Measurements from ENCODE around the gene SPATA20.

SPATA20 gene

DNA sequence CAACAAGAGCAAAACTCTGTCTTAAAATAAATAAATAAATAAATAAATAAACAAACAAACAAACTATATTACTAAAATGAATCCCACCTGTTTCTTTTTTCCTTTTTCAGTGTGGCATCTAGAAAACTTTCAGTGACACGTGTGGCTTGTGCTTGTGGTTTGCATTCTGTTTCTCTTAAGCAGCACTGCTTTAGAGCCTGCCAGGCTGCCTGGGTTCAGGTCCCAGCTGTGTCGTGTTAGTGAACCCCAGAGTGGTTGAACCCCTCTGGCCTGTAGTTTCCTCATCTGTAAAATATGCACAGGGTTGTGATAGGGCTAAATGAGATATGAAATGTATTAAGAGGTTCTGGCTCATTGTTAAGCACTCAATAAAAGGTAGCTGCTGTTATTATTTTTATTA, 26.5 kb upstream of the SPATA20 start:
- no peak for FAIRE-seq

DNA sequence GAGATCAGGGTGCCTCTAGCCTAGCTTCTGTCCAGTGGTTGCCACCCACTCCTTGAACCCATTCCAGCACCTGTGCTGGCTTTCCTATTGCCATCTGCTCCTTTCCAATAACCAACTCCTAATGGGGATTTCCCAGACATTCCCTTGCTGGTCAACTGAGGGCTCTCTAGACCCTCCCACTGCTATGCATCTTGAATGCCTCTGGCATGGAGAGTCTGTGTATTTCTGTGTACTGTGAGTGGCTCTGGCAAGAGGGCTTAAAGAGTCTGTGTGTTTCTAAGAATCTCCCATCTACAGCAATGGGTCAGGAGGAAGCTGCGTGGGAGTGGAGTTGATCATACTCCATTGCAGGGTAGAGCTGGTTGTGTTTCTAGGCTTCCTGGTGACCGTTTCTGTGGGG, 25.5 kb upstream of the SPATA20 start:
- FAIRE-seq = no peak

DNA sequence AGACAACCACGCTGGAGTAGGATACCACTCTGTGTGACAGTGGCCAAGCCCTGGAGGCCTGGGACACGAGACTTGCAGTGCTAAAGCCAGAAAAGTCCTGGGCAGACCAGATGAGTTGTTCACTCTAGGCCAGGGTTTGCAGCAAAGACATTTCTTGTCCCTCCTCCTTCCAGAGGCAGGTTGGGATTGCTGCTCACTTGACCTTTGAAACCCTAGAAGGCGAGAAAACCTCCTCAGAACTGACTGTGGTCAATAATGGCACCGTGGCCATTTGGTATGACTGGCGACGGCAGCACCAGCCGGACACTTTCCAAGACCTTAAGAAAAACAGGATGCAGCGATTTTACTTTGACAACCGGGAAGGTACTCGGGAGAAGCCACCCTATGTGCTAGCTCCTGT, 24.2 kb upstream of the SPATA20 start:
- FAIRE-seq = no peak

DNA sequence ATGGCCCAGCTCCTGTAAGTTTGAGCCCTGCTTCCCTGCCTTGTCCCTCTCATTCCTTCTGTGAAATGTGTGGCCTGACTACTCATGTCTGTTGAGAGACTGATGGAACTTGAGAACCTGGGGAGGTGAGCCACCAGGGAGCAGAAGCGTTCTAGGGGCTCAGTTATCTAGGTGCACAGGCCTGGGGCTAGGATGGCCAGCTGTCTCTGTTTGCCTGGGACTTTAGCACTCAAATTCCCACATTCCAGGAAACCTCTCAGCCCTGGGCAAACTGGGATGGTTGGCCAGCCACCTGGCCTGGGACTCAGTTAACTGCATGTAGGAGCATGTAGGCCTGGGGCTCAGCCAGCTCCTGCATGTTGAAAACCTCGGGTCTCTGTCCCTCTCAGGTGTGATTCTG, 23.8 kb upstream of the SPATA20 start:
- FAIRE-seq = no peak

DNA sequence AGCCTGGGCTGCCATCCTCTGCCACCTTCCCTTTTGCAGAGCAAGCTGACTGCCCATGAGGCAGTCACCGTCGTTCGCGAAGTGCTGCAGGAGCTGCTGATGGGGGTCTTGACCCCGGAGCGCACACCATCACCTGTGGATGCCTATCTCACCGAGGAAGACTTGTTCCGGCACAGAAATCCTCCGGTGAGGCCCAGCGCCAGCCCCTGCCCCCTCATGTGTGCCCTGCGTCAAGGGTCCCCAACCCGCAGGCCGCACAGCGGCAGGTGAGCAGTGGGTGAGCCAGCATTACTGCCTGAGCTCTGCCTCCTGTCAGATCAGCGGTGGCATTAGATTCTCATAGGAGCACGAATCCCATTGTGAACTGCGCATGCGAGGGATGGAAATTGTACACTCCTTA, 22.1 kb upstream of the SPATA20 start:
- FAIRE-seq = no peak

DNA sequence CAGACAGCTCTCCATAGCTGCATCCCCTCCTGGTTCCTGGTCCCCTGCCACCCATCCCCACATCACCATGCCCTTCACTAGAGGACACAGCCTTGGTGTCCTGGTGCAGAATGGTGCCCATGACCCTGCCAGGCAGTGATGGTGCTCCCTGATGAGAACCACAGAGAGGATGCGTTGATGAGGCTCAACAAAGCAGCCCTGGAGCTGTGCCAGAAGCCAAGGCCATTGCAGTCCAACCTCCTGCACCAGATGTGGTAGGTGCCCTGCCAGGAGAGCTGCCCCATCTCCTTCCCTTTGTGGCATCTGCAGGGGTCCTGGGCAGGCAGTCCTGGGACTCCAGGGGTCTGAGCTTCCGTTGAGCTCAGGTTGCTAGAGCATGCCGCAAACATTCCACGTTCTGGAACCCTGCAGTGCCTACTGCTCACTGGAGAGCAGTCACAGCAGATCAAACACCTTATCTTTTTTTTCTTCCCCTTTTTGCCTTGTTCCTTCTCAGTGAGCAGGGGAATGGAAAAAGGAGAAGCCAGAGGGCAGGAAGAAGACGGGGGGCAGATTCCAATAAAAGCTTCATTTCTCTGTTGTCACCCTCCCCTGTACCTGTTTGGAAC, 19.7 kb upstream of the SPATA20 start:
- FAIRE-seq = no peak

DNA sequence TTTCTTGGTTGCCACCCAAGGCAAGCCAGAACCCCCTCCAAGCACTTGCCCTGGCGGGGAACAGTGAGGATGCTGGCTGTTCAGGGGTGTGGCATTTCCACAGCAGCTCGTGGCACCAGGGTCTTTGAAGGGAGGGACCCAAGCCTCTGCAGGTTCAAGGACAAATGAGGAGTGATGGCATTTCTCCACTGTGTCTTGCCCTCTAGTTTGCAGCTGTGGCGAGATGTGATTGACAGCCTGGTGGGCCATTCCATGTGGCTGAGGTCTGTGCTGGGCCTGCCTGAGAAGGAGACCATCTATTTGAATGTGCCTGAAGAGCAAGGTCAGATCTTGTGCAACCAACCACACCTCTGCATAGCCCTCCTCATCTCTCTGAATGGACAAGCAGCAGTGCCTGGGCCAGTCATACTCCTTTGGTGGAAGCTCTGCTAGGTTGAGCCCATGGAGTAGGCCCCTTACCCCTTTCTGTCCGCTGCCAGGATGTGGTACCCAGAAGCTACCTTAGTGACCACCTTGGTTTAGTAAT, 19.0 kb upstream of the SPATA20 start:
- no peak for FAIRE-seq

DNA sequence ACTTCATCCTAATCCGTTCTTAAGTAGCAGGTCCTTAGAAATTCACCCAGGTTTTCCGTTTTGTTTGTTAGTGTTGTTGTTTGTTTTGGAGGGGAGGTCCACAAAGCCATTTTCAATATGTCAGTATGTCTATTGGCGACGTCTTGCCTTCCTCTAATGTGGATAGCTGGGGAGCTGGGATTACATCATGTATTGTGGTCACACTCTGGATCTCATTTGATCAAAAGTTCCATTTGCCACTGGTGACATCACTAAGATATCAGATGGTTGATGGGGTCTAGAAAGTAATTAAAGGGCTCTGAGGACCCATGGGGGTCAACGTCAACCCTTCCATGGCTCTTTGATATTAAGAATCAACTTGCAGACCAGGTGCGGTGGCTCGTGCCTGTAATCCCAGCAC, 17.1 kb upstream of the SPATA20 start:
- no peak for FAIRE-seq

DNA sequence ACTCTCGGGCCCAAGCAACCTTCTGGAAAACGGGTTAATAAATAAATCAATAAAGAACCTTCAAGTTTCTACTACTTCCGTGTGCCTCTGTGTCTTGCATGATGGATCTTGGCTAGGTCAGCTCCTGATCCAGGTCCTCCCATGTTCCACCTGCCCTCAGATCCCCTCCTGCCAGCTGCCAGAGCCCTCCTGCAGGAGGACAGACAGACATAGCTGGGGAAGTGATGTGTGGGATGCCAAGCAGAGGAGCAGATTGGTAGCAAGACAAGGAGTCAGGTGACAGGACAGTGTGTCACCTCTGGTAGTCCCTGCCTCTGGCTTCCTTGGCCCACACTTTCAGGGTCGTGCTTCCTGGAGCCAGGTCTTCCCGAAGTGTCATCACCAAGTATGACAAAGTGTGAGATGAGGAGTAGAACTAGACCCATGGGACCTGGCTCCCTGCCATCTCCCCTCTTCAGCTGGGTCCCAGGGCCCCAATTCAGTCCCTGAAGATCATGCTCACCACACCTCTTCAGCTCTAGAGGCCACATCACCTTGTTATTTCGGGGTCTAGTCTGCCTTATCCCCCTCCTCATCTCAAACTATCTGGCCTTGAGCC, 15.4 kb upstream of the SPATA20 start:
- no peak for FAIRE-seq

DNA sequence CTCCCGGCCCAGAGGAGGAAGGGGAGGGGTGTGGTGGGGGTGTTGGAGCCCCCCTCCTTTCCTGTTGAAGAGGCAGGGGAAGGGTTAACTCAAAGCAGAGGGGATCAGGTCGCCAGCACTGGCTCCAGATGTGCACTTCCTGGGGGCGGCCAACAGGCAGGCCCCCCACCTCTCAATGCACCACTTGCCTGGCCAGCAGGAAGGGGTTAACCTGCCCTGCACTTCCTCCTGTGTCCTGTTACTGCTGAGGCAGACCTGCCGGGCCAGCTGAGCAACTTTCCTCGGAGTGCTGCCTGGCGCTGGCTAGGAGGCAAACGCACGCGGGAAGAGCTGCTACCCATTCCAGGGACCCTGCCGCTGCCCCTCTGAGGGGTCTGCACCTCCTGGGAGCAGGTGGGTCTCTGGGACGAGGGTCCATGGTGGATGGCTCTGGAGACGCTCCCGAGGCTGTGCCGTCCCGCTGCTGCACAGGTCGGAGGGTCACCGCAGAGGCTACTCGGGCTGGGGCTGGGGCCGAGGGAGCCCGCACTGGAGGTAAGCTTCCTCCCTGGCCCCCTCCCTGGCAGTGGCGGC, 14.4 kb upstream of the SPATA20 start, which contains the start of gene EPN3:
TSS of gene EPN3 (plus strand) at position 284 of the 573 bp plus-strand sequence. CDS start 3,822 bp downstream, outside the sequence.
- no peak for FAIRE-seq

DNA sequence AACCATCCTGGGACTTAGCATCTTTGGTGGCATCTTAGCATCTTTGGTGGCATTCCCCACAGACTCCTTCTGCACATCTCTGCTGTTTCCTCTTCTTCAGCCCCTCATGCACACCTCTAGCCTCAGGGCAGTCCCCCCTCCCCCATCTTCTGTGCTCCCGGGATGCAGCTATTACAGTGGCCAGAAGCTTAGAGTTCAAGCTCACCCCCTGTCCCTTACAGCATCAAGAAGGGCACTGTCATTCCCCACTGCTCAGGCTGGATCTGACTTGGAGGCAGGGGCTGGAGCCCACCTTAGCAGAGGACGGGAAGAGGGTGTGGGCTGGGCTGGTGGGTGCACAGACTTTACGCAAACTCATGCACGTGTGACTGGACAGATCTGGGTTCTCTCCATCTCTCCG, 13.8 kb upstream of the SPATA20 start:
- FAIRE-seq = no peak

DNA sequence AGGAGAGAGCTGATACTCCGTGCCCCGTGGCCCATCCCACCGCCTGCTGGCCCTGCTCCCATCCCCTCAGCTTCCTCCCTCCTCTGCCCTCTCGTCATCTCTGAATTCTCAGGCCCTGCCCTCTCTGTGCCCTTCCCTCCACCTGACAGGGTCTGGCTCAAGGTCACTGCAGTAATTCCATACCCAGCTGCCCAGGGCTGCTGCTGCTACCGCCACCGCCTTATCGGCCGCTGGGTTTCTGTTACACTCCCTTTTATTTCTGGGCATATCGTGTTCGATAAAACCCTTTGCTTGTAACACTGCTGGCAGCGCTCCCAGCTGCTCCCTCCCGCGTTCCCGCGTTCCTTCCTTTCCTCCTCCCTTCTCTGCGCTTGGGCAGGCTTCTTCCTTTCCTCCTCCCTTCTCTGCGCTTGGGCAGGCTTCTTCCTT, 13.2 kb upstream of the SPATA20 start:
- no peak for FAIRE-seq

DNA sequence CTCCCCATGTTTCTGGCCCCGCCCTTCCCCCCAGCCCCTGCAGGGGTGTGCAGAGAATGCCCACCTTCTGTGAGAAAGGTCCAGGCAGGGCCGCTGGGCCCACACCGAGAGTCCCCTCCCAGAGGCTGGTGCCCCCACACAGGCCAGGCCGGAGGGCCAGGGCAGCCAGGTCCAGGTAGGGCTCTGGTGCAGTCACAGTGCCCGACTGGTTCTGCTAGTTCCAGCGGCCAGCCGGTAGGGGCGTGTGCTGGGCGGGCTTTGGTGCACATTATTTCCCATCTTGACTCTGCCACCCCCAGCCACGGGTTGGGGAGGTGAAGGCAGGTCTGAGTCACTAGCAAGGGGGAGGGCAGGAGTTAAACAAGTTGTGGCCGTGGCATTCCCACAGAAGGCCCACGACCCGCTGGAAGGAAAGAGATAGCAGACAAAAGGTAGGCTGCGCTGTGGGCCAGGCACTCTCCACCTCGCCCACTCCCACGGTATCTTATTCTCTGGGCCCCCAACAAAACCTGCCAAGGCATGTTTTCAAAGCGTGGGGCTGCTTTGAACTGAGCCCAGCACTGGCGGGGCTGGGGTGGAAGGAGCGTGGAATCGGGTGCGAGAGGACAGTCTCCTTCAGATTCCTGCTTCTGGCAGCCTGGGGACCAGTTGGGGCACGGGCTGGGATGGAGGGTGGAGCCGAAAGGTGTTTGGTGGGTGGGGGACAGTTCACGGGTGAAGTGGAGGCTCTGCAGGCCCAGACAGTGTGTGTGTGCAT, 12.6 kb upstream of the SPATA20 start:
- FAIRE-seq = no peak

DNA sequence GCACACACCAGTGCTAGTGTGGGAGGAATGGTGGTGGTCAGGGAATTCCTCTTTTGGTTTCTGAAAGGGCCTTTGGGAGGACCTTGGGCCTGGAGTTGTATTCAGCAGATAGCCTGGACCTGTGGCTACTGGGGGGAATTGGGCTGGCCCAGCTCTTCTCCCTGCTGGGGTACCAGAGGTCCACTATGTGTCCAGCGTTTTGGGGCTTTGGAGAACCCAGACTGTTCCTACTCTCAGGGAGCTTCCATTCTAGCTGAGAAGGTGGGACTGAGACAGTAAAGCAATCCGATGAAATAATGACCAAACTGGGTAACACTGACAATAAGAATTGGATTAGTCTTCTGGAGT, 12.0 kb upstream of the SPATA20 start:
- no peak for FAIRE-seq

DNA sequence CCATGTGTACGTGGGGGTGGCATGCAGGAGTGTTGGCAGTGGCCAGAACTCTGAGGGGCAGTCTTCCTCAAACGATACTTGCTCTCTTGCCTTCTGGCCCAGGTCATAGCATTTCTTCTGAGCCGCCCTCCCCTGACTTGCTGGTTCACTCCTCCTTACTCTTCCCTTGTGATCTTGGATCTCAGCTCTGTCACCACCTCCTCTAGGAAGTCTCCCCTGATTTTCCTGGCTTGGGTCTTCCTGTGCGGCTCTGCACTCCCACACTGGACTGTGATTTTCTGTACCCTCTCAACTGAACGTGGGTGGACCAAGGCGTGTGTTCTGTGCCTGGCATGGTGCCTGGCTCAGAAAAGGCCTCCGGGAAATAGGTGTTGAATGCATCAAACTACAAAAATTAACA, 11.6 kb upstream of the SPATA20 start:
- no peak for FAIRE-seq

DNA sequence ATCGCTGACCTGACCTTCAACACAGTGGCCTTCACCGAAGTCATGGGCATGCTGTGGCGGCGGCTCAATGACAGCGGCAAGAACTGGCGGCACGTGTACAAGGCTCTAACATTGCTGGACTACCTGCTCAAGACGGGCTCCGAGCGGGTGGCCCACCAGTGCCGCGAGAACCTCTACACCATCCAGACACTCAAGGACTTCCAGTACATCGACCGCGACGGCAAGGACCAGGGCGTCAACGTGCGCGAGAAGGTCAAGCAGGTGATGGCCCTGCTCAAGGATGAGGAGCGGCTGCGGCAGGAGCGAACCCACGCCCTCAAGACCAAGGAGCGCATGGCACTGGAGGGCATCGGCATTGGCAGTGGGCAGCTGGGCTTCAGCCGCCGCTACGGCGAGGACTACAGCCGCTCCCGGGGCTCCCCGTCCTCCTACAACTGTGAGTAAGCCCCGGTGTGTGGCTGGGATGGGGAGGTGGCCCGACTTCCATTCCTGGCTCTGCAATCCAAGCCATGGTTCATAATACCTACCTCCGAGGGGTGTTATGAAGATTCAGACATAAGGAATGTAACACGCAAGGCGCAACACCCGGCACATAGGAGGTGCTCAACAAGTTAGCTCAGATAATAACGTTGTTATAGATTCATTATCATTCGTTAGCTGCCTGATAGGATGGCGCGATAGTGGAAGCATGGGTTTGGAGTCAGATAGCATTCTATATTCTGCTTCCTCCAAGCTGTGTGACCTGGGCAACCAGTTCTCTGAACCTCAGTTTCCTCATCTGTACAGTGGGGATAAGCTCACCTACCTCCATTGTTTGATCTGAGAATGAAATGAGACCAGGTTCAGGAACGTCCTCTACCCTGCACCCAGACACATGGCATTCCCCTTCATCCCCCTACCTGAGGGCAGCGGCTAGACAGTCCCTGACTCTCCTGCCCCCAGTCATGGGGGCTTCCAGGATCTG, 10.0 kb upstream of the SPATA20 start:
- FAIRE-seq = no peak

DNA sequence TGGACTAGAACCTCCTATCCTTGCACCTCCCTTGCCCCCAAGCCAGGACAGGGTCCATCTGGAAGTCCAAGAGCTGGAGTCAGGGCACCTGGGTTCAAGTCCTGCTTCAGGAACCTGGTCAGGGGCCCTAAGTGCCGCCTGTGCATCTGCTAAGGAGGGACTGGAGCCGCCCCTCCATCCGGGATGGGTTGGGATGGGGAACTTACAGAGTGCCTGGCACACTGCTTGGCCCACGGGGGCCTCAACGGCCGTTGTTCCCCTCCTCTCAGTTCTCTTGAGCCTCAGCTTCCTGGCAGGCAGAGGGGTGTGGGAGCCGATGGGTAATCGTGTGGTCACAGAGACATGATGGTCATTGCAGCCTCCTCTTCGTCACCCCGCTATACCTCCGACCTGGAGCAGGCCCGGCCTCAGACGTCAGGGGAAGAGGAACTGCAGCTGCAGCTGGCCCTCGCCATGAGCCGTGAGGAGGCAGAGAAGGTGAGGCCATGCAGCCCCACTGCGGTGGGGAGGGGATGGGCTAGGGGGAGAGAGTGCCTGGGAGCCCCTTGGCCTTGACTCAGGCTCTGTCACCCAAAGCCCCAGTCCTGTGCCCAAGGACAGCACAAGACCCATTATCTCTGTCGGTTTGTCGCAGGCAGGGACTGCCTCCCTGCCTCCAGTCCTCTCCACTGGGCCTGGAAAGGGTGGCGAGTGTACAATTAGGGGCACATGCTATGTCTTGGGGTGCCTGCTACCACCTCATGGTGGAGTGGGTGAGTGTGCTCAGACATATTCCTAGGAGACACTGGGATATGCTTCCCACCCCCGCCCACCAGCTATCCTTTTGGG, 9.0 kb upstream of the SPATA20 start:
- no peak for FAIRE-seq

DNA sequence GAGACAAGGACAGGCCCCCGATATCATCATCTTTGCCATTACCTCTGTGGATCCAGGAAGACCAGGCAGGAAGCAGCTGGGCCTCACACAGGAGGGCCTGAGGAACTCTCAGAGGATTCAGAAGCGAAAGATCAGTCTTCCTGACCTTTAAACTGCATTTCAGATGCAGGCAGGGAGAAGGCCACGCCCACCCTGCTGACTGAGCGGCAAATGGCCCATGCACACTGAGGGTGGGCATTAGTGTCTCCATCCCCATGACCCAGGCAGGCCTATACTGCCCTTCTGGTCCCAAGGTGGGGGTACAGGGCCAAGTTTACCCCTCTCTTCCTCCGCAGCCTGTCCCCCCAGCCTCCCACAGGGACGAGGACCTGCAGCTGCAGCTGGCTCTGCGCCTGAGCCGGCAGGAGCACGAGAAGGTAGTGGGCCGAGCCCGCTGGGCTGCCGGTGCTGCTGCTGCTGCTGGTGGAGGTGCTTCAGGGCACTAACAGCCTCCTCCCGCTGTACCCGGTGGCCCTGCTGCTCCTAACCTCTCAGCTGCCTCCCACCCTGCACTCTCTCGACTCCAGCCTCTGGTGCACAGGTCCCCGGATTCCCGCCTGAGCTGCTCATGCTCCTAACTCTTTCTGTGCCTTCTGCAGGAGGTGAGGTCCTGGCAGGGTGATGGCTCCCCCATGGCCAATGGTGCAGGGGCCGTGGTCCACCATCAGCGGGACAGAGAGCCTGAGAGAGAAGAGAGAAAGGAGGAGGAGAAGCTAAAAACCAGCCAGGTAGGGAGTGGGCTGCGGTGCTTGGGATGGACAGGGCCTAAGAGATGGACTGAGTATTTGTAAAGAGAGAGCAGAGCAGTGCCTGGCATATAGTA, 8.2 kb upstream of the SPATA20 start:
- no peak for FAIRE-seq

DNA sequence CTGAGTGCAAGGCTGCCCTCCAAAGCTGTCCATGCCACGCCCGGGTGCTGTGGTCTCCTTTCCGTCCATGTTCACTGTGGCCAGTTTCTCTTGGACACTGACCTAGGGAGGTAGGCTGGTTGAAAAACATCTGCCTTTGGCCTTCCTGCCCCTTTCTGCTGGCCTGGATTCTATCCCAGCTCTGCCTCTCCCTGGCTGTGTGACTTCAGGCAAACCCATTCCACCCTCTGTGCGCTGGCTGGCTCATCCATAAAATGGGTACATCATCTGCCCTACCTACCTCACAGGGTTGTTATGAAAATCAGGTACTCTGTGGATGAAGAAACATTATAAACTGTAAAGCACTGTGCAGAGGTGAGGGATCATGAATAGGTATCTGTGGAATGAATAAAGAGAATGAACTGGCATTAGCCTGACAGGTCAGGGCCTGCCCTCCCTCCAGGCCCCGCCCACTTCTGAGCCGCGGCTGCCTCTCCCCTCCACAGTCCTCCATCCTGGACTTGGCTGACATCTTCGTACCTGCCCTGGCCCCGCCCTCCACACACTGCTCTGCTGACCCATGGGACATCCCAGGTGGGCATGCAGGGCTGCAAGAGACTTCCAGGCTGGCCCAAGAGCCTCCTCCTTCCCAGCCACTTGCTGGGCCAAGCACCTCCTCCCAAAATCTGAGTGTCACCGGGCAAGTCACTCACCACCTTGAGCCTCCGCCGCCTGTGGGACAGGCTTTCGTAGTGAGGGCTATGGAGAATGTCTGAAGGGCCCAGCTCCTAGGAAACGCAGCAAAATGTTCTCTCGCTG, 7.0 kb upstream of the SPATA20 start:
- no peak for FAIRE-seq
